Activated naive CD4-positive, alpha-beta T cell treated with anti-CD3 and anti-CD28 coated beads, Interleukin-2, amount 10 ng/mL, durations not matched to agents 7 days and 5 days (primary cell): ENCODE results near the gene FCER1G.
"Not testable (repeated sequence)": the region's sequence is repeated elsewhere in the genome, so short reads cannot be mapped to it uniquely, and the experiment has no call there.

Experiments
- CTCF ChIA-PET: fragments of 350-600 bp; sonication (Branson Sonifier 250); formaldehyde crosslinking; loops from one replicate; lab custom pipeline; 2021; ENCODE audit warnings: antibody characterized with exemption; lab: Charles Lee
- DNase-seq: peaks from one replicate; pipeline ENCODE4 v3.0.0-alpha.2; 2020
- H3K27ac Mint-ChIP-seq: one replicate; pipeline ENCODE4 v1.8.0; 2021; ENCODE audit warnings: mild to moderate bottlenecking, moderate library complexity, mixed read lengths
- H3K27me3 Mint-ChIP-seq: one replicate; pipeline ENCODE4 v1.8.0; 2021; ENCODE audit warnings: mild to moderate bottlenecking, mixed read lengths
- H3K36me3 Mint-ChIP-seq: one replicate; pipeline ENCODE4 v1.8.0; 2021; ENCODE audit warnings: mixed read lengths
- H3K4me1 Mint-ChIP-seq: one replicate; pipeline ENCODE4 v1.8.0; 2021; ENCODE audit warnings: mixed read lengths
- H3K4me3 Mint-ChIP-seq: one replicate; pipeline ENCODE4 v1.8.0; 2021; ENCODE audit warnings: mild to moderate bottlenecking, moderate library complexity, mixed read lengths
- H3K9me3 Mint-ChIP-seq: one replicate; pipeline ENCODE4 v1.8.0; 2021; ENCODE audit warnings: mixed read lengths

FCER1G gene

GRCh38 chr1:161235957-161236775 is 21.1 kb downstream of the FCER1G start:
- Mint-ChIP-seq H3K4me3 (no peak overlapping the region), H3K4me1 (no peaks in the 10 kb centered on the region), H3K9me3 (no peaks in the 10 kb centered on the region), H3K36me3 (no peaks in the 10 kb centered on the region), H3K27ac (no peak overlapping the region), H3K27me3 (peaks cover 38% of the 10 kb centered on the region)
- CTCF ChIA-PET, result interaction anchor here (0.8 to 1.6 kb wide), 3 partner anchors 11 to 146 kb away, joined by 3 to 7 read pairs (median 3); partner anchors contain the start of gene TOMM40L
- DNase-seq, result no peak

DNA sequence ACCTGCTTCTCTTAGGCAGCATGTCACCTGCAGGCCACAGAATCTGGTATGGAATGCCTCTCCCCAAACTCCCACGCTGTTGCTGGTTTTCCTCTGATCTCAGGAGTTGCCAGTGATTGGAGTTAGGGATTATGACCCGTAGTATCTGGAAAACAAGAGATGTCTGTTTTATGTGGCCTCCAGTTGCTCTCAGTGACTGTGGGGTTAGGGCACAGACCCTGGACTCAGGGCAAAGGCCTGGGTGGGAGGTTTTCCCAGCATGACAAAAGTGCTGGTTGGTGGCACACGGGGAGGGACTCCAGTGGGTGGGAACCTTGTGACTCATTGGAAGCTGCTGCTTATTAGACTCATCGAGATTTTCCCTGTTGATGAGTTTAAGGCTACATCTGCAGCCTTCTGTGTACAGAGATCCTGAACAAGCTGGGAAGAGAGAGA is 23.0 kb downstream of the FCER1G start, which contains the start of gene NR1I3:
Gene NR1I3, minus strand, starts transcription at position 165 of the 435 bp plus-strand sequence. CDS start 1,638 bp downstream, outside the sequence.
- peaks cover 38% of the 10 kb centered on the region for H3K27me3 Mint-ChIP-seq
- H3K27ac Mint-ChIP-seq, result no peak within 1 kb of the TSS
- no peak within 1 kb of the TSS for H3K4me3 Mint-ChIP-seq
- CTCF ChIA-PET, result no interaction called here
- DNase-seq, result no peak
- no peaks in the 10 kb centered on the region for H3K4me1 Mint-ChIP-seq
- no peaks in the 10 kb centered on the region for H3K9me3 Mint-ChIP-seq
- no peaks in the 10 kb centered on the region for H3K36me3 Mint-ChIP-seq

- Mint-ChIP-seq H3K4me1 (no peaks in the 10 kb centered on the region), H3K4me3 (no peak overlapping the region), H3K9me3 (no peaks in the 10 kb centered on the region), H3K27ac (no peak overlapping the region), H3K36me3 (no peaks in the 10 kb centered on the region), H3K27me3 (peaks cover 26% of the 10 kb centered on the region)
- CTCF ChIA-PET, result interaction anchor here (1.7 kb wide), 1 partner anchor 14 kb away, joined by 4 read pairs; no protein-coding TSS in a partner anchor
- no peak for DNase-seq
Observed at GRCh38 chr1:161241682-161242081, 26.6 kb downstream of the FCER1G start.

- Mint-ChIP-seq H3K27me3 (peaks cover 25% of the 10 kb centered on the region), H3K4me3 (no peak overlapping the region), H3K4me1 (no peaks in the 10 kb centered on the region), H3K9me3 (no peaks in the 10 kb centered on the region), H3K27ac (no peak overlapping the region), H3K36me3 (no peaks in the 10 kb centered on the region)
- CTCF ChIA-PET, result interaction anchor here (1.7 kb wide), 1 partner anchor 14 kb away, joined by 4 read pairs; no protein-coding TSS in a partner anchor
- DNase-seq, result no peak
Observed at GRCh38 chr1:161242313-161242712, 27.2 kb downstream of the FCER1G start.

DNA sequence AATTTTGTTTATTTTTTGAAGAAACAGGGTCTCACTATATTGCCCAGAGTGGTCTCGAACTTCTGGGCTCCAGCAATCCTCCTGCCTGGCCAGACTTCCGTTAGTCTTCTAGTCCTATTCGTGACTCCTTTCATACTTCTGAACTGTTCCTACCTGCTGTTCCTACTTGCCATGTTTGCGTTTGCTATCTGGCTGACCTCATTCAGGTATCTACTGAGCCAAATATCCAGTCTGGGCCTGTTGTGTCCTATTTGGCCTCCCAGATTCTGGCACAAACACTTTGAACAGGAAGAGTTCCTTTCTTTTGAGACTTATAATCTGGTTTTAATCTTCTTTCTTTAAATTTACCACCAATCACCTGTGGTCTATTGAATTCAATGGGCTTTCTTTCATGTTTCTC is 29.8 kb downstream of the FCER1G start:
- CTCF ChIA-PET, result no interaction called here
- Mint-ChIP-seq H3K4me1 (no peaks in the 10 kb centered on the region), H3K27ac (no peak overlapping the region), H3K36me3 (no peaks in the 10 kb centered on the region), H3K27me3 (peaks cover 12% of the 10 kb centered on the region), H3K9me3 (no peaks in the 10 kb centered on the region), H3K4me3 (no peak overlapping the region)
- DNase-seq, result no peak

DNA sequence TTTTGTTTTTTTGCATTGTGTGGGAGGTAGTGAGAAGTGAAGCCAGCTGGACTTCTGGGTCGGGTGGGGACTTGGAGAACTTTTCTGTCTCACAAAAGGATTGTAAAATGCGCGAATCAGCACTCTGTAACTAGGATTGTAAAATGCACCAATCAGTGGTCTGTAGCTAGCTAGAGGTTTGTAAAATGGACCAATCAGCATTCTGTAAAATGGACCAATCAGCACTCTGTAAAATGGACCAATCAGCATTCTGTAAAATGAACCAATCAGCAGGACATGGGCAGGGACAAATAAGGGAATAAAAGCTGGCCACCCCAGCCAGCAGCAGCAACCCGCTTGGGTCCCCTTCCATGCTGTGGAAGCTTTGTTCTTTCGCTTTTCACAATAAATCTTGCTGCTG is 35.0 kb downstream of the FCER1G start:
- CTCF ChIA-PET, result interaction anchor here (1.9 kb wide), 1 partner anchor 41 kb away, joined by 7 read pairs; no protein-coding TSS in a partner anchor
- not testable (repeated sequence) for DNase-seq, H3K36me3 Mint-ChIP-seq, H3K27ac Mint-ChIP-seq, H3K4me1 Mint-ChIP-seq, H3K27me3 Mint-ChIP-seq, H3K4me3 Mint-ChIP-seq, H3K9me3 Mint-ChIP-seq

GRCh38 chr1:161250829-161251228 is 35.7 kb downstream of the FCER1G start:
- no peaks in the 10 kb centered on the region for H3K9me3 Mint-ChIP-seq
- no peak overlapping the region for H3K4me3 Mint-ChIP-seq
- H3K36me3 Mint-ChIP-seq, result no peaks in the 10 kb centered on the region
- H3K27me3 Mint-ChIP-seq, result peaks cover 9% of the 10 kb centered on the region
- H3K27ac Mint-ChIP-seq, result no peak overlapping the region
- no peaks in the 10 kb centered on the region for H3K4me1 Mint-ChIP-seq
- CTCF ChIA-PET, result interaction anchor here (1.9 kb wide), 1 partner anchor 41 kb away, joined by 7 read pairs; no protein-coding TSS in a partner anchor
- DNase-seq, result no peak

- H3K27ac Mint-ChIP-seq, result no peak overlapping the region
- no peak overlapping the region for H3K4me3 Mint-ChIP-seq
- H3K27me3 Mint-ChIP-seq, result peaks cover 11% of the 10 kb centered on the region
- no peaks in the 10 kb centered on the region for H3K4me1 Mint-ChIP-seq
- DNase-seq, result no peak
- CTCF ChIA-PET, result no interaction called here
- H3K9me3 Mint-ChIP-seq, result peaks cover 4% of the 10 kb centered on the region
- H3K36me3 Mint-ChIP-seq, result no peaks in the 10 kb centered on the region
Observed at GRCh38 chr1:161251579-161251978, 36.5 kb downstream of the FCER1G start.

- Mint-ChIP-seq H3K27me3 (peaks cover 48% of the 10 kb centered on the region), H3K4me1 (peaks cover 18% of the 10 kb centered on the region), H3K9me3 (peaks cover 17% of the 10 kb centered on the region), H3K36me3 (peaks cover 14% of the 10 kb centered on the region)
- H3K27ac Mint-ChIP-seq, CTCF ChIA-PET, H3K4me3 Mint-ChIP-seq, DNase-seq: not testable (repeated sequence)
Observed at GRCh38 chr1:161255302-161255701, 40.2 kb downstream of the FCER1G start.

- not testable (repeated sequence) for DNase-seq, H3K4me3 Mint-ChIP-seq, H3K27ac Mint-ChIP-seq
- H3K9me3 Mint-ChIP-seq, result peaks cover 17% of the 10 kb centered on the region
- H3K36me3 Mint-ChIP-seq, result peaks cover 14% of the 10 kb centered on the region
- CTCF ChIA-PET, result interaction anchor here (1.5 kb wide), 1 partner anchor 35 kb away, joined by 3 read pairs; no protein-coding TSS in a partner anchor
- peaks cover 24% of the 10 kb centered on the region for H3K4me1 Mint-ChIP-seq
- peaks cover 50% of the 10 kb centered on the region for H3K27me3 Mint-ChIP-seq
Observed at GRCh38 chr1:161255955-161256520, 40.9 kb downstream of the FCER1G start.

GRCh38 chr1:161257109-161257508 is 42.0 kb downstream of the FCER1G start:
- Mint-ChIP-seq H3K9me3 (peaks cover 17% of the 10 kb centered on the region), H3K27me3 (peaks cover 60% of the 10 kb centered on the region), H3K36me3 (peaks cover 14% of the 10 kb centered on the region), H3K4me1 (peaks cover 30% of the 10 kb centered on the region)
- H3K4me3 Mint-ChIP-seq, H3K27ac Mint-ChIP-seq, DNase-seq: not testable (repeated sequence)
- CTCF ChIA-PET, result interaction anchor here (1.5 kb wide), 1 partner anchor 34 kb away, joined by 3 read pairs; no protein-coding TSS in a partner anchor

GRCh38 chr1:161258439-161259344 is 43.6 kb downstream of the FCER1G start, which contains the start of gene PCP4L1:
Gene PCP4L1 (plus strand): TSS chr1:161258745. CDS start chr1:161258975, 230 bp downstream.
- peak; percentile 64 for DNase-seq
- CTCF ChIA-PET, result interaction anchor here (0.8 to 1.5 kb wide), 4 partner anchors 19 to 125 kb away, joined by 3 to 4 read pairs (median 3); partner anchors contain the start of gene TOMM40L
- Mint-ChIP-seq H3K4me3 (peak within 1 kb of the TSS; percentile 42), H3K36me3 (peaks cover 14% of the 10 kb centered on the region), H3K9me3 (peaks cover 17% of the 10 kb centered on the region), H3K27ac (no peak within 1 kb of the TSS), H3K27me3 (peaks cover 68% of the 10 kb centered on the region), H3K4me1 (peaks cover 30% of the 10 kb centered on the region)

- DNase-seq, result no peak
- H3K36me3 Mint-ChIP-seq, result peaks cover 14% of the 10 kb centered on the region
- H3K9me3 Mint-ChIP-seq, result peaks cover 17% of the 10 kb centered on the region
- H3K4me1 Mint-ChIP-seq, result peaks cover 30% of the 10 kb centered on the region
- H3K27me3 Mint-ChIP-seq, result peaks cover 70% of the 10 kb centered on the region
- peak overlapping the region; percentile 42 for H3K4me3 Mint-ChIP-seq
- CTCF ChIA-PET, result interaction anchor here (1.5 kb wide), 1 partner anchor 19 kb away, joined by 4 read pairs; no protein-coding TSS in a partner anchor
- no peak overlapping the region for H3K27ac Mint-ChIP-seq
Observed at GRCh38 chr1:161259345-161259702, 44.2 kb downstream of the FCER1G start.
